ENCODE data around the gene CLSTN2.

GRCh38 chr3:140467796-140468315 is 532.9 kb downstream of the CLSTN2 start:
- no peak for TF ChIP-seq POLR2A (IDR thresholded peaks at IDR 0.05)
- no peak for TF ChIP-seq CTCF (IDR thresholded peaks at IDR 0.05)
- TF ChIP-seq POLR2AphosphoS5 (IDR thresholded peaks at IDR 0.05; ENCODE audit: insufficient read depth in 1 of 2, low read depth in 1 of 2) = no peak

Data from vagina (tissue), 2 donors.